Activated CD4-positive, alpha-beta T cell treated with anti-CD3 and anti-CD28 coated beads, Interleukin-2, amount 50 U/mL, for 4 hours (primary cell): ENCODE measurements around the gene TAC4.

Experiments used
- DNase-seq, 2 experiments: peaks; one replicate each; pipeline ENCODE4 v3.0.0-alpha.2; 2020

TAC4 gene

GRCh38 chr17:49798182-49798581, 49.7 kb downstream of the TAC4 start:
- DNase-seq = no peak

- no peak for DNase-seq
Measured at GRCh38 chr17:49795372-49795771, 52.5 kb downstream of the TAC4 start.

- no peak for DNase-seq
Measured at GRCh38 chr17:49793309-49793708, 54.6 kb downstream of the TAC4 start.

GRCh38 chr17:49789243-49789578, 58.7 kb downstream of the TAC4 start:
- DNase-seq = no peak

- DNase-seq = peak; percentile 97 to 98
Measured at GRCh38 chr17:49788478-49789242, 59.2 kb downstream of the TAC4 start, which contains the start of gene KAT7. KAT7 (plus strand) TSS chr17:49788681; CDS start chr17:49788835, 154 bp downstream.
